DMS53 (cell line): ENCODE results near the gene NINL.
"Not testable (repeated sequence)": the region's sequence is repeated elsewhere in the genome, so short reads cannot be mapped to it uniquely, and the experiment has no call there.

Experiments
- DNase-seq: peaks from one replicate; lab custom pipeline; 2025; lab: John Stamatoyannopoulos, UW

NINL gene

DNA sequence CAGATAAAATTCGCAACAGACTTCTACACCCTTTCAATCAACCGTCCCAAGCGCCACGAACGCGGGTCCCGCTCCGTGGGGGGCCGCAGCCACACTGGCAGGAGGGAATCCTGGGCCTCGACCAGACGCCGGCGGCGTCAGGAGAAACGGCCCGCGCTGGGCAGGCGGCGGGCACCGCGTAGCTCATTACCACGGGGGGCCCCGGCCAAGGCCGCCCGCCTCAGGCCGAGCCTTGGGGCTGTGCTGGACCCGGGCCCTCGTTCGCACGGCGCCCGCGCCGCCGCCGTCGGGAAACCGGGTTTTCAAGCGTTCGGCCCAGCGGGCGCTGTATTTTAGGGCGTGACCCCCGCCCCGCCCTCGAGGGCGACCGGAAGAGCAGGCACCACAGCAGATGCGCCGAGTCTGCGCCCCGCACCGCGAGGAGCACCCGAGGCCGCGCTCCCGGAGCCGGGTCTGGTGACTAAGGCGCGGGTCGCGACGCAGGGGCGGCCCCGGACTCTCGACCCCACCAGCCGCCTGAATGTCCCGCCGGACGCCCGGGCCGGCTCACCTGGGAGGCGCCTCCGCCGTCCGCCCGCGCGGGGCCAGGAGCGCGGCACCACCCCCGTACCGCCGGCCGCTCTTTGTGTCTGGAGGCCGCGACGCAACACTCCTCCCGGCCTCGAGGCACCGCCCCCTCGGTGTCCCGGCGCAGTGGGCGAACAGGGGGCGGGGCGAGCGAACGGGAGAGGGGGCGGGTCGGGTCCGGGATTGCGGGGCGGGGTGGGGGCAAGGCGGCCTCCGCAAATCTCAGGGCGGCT lies at the start of gene NINL:
Gene NINL (minus strand): TSS at position 627 of the 800 bp plus-strand sequence. CDS start 58,944 bp downstream, outside the sequence.
- DNase-seq, result peak; percentile 89

DNA sequence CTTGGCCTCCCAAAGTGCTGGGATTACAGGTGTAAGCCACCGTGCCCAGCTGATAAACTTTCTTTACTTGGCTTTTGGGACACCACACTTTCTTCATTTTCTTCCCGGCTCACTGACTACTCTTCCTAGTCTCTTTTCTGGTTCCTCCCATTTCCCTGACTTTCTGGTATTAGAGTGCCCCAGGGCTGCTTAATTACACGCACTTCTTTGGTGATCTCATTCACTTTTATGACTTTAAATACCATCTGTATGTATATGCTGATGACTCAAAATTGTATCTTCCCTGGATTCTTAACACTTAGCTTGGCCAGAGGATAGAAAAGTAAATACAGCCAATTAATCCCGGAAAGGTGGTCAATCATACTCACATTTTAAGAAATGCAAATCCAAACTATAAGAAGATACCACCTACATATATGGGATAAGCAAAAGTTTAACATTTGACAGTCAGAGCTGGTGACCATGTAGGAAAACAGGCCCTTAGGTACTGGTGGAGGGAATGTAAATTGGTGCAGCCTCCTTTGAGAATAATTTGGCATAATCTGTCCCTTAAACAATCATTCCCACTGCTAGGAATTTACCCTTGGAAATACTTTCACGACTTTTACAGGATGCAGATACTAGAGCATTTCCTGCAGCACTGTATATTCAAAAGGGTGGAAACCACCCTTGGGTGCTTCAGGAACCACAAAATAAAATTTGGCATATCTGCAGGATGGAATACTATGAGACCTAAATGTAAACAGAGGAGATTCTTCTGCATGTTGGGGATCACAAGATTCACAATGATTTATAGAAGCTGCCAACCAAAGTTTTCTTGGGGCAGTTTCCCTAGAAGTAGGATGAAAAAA lies 47.8 kb upstream of the NINL start:
- DNase-seq, result no peak

DNA sequence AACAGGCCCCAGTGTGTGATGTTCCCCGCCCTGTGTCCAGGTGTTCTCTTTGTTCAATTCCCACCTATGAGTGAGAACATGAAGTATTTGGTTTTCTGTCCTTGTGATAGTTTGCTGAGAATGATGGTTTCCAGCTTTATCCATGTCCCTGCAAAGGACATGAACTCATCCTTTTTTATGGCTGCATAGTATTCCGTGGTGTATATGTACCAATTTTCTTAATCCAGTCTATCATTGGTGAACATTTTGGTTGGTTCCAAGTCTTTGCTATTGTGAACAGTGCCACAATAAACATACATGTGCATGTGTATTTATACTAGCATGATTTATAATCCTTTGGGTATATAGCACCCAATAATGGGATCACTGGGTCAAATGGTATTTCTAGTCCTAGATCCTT lies 45.3 kb upstream of the NINL start:
- DNase-seq, result not testable (repeated sequence)

DNA sequence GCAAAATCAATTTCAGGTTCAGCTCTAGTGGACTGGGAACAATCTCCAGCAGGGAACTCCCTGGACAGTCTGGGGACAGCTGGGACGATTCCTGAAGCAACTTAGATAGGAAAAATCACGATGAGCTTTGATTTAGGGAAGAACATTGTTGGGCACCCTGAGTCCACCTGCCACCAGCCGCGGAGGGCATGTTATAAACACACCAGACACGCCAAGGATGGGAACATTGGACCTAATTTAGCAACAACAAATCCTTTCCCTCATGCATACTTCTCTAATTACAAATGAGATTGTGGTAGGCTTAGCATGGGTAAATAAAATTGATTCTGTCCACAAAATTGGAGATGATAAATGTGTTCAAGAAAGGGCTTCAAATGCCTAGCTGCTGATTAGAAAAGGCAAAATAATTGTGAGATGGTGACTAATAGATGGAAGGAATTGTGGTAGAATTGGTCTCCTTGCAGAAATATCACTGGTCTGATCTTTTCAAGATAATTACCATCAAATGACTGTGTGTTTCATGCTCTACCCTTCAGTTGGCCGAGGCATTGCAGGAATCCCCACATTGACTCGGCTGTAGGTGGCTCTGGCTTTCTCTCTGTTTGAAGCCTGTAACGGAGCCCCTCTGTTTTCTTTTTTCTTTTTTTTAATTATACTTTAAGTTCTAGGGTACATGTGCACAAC lies 44.6 kb upstream of the NINL start:
- DNase-seq, result no peak

DNA sequence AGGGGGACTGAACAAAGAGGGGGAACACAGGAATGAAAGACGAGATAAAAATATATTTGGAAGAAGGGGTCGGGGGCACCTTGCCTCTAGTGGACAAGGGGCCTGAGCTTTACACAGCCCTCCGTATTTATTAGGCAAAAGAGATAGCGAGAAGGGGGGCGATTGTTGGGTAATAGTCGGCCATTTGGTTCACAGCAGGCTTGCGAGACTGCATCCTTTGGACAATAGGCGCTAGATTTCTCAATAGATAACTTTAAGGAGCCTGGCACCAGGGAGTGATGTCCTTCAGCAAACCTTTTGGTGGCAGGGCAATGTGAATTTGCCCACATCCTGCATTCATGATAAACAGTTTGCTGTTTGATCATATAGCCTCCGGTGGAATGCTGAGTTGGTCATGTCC lies 41.4 kb upstream of the NINL start:
- DNase-seq, result no peak

DNA sequence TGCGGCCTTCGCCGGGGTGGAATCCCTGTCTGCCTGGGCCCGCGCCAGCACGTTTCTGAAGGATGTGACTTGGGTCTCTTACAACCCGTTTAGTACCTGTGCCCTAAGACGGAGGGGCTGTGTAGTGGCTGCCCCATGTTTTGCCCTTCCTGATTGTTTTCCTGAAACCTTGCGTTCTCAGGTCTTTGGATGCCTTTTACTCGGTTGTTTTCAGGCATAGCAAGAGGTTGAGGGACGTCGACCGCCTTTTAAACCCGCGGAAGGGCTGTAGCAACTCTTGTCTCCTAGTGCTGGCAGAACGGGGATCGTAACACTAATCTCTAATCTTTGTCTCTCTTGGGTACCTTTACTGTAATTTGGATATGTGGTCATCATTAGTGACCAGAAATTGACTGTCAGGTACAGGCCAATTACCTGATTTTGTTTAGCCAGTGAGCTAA lies 39.2 kb upstream of the NINL start:
- no peak for DNase-seq

DNA sequence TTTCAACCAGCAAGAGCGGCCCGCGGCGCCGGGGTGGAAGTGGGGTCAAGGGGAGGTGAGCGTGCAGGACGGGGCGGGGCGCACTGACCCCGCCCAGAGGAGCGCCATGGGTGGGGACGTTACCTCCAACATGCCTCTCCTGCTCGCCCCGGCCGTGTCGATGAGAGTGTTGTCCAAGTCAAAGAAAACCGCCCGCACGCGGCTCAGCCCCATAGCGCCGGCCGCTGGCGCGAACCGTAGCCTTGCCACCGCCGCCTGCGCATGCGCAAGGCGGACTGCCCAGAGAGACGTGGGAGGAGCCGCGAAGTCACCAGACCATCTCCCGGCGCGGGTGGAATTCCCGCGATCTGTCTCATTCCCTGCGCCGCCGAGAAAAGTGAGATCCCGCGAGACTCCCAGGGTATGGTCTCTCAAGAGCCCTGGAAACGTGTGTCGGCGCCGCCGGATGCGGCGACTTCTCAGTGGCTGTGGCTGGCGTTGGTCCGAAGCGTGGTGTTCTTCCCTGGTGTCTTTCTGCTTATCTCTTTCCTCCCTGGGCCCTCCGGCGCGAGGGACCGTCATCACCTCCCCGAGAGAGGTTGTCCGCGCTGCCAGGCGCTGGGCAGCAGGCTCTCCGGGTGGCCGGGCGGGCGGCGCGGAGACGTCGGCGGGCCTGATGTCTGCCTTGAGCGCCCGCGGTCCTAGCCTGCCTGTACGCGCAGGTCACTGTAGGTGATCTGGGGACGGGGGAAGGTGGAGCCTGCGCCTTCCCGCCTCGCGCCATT lies 38.6 kb upstream of the NINL start, which contains the start of gene NANP:
Gene NANP (minus strand): TSS at position 279 of the 764 bp plus-strand sequence. CDS start 66 bp downstream, at position 213.
- DNase-seq, result peak; percentile 99

DNA sequence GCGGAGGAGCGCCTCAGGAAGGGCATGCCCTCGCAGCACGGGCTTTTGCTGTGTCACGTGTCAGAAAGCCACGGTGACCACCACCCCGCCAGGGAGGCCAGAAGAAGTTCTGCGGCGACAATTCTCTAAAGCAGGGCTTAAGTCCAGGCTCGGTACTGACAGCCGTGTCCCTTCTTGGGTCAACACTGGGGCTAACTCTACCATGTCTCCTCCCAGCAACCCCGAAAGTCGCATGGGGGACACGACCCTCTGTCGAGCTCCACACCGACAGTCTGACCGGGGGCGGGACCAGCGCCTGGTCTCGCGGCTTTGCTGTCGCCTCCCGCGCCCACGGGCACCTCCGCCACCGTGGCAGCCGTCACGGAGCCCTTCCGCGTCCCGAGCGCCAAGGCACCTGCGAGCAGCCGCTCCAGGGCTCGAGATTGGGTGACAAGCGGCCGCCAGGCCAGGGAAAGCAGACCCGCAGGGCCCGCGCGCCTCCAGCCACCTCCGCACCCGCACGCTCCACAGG lies 37.9 kb upstream of the NINL start:
- peak; percentile 75 for DNase-seq

DNA sequence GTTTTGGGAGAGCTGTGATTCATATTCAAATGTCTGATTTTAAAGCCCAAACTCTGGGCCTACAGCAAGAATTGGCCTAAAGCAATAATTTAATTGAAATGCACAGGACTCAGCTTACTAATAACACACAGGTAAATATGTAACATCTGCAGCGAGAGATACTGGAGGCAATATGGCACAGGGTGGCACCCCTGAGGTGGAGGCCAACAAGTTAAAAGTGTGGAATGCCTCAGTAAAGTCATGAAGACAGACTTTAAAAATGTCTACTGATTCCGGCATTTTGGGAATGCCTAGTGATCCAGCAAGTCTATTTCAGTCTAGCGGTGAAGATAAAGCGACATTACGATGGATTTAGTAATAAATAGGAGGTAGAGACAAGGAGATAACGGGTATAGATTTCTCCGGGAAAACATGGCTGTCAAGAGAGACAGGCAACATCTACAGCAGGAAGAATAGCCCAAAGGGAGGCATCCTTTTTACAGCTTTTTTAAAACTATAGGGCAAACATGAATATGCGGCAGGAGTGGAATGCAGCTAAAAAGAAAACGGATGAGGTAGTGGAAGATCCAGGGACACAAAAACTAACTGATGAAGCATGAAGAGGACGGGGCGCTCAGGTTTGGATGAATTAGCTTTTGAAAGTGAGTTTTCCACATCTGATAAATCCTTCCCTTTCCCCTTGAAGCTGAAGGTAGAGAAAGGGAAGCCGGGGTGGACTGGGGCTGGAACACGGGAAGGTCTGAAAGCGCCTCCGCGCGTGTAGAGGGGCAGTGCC lies 37.3 kb upstream of the NINL start:
- no peak for DNase-seq

DNA sequence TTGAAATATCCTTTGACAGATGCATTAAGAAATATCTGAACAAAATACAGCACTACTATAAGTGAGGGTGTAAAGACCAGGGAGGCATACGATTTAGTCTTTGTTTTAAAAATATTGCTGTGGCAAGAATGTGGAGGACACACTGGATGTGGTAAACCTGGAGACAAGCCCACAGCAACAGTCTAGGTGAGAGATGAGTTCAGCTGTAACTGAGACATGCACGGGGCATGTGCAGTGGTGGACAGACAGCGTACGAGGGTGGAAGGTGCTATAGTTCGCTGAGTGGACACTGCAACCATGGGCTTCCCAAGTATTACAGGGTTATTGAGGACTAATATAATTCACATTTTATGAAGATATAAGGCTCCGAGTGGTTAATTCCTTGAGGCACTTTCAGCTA lies 36.7 kb upstream of the NINL start:
- no peak for DNase-seq

DNA sequence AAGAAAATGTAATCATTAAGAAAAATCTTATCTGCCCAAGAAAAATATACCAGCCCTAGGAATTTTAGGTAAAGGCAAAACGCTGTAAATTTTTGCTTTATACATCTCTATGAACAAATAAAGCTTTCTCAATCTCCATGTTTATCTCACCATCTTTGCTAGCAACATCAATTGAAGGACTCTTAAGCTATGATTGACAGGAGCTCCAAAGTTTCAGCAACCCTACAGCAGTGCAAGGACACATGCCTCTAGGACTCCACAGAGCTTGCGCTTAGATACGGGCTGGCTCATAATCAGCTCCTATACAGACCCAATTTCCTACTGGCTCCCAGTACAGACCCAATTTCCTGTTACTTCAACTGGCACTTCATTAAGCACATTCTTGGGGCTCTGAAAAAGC lies 34.2 kb upstream of the NINL start:
- no peak for DNase-seq

DNA sequence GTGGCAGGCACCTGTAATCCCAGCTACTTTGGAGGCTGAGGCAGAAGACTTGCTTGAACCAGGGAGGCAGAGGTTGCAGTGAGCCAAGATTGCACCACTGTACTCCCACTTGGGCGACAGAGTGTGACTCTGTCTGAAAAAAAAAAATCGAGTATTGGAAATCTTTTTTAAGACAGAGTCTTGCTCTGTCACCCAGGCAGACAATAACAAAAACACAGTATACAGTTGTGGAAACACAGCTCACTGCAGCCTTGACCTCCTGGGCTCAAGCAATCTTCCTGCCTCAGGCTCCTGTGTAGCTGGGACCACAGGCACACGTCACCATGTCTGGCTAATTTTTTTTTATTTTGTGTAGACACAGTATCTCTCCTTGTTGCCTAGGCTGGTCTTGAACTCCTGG lies 23.4 kb upstream of the NINL start:
- no peak for DNase-seq

DNA sequence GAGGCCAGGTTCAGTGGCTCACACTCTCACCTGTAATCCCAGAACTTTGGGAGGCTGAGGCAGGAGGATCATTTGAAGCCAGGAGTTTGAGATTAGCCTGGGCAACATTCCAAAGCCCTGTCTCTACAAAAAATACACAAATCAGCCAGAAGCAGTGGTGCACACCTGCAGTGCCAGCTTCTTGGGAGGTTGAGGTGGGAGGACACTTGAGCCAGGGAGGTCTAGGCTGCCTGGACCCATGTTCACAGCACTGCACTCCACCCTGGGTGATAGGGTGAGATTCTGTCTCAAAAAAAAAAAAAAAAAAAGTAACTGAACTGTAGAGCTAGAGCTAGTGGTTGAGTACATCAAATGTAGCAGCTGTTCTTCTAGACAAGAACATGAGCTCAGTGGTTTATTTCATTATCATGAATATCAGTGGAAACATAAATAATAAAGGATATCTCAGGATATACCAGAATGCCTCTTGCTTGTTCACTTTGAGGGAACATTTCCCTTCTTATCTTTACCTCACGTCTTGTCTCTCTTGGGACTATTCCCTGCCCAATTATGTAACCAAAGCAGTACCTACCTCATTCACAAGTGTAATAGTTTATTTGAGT lies 20.9 kb upstream of the NINL start:
- DNase-seq, result no peak

DNA sequence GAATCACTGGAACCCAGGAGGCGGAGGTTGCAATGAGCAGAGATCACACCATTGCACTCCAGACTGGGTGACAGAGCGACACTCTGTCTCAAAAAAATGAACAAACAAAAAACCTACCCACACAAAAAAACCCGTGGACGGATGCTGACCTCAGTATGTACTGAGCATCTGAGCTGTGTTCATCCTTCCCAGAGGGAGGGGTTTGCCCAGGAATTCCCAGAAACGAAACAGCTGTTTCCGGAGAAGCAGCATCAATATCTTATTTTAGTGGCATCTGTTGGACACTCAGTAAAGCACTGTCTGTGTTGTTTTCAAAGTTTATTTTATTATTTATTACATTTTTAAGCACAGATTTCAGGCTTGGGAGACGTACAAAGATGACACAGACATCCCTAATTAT lies 19.8 kb upstream of the NINL start:
- no peak for DNase-seq

DNA sequence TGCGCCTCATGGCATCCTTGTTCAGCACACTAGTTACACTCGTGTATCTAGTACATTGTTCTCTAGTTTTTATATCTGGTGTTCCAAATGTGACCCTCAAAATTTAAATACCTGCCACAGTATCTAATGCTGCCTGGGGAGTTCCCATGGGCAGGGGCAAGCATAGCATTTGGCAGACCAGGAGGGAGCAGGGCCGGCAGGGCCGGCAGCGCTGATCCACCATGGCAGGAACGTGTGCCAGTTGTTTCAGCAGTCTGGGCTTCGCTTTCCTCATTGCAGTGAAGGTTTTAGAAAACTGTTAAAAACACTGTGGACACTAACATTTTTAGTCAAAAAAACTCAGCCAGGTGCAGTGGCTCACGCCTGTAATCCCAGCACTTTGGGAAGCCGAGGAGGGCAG lies 19.3 kb upstream of the NINL start:
- DNase-seq, result no peak

DNA sequence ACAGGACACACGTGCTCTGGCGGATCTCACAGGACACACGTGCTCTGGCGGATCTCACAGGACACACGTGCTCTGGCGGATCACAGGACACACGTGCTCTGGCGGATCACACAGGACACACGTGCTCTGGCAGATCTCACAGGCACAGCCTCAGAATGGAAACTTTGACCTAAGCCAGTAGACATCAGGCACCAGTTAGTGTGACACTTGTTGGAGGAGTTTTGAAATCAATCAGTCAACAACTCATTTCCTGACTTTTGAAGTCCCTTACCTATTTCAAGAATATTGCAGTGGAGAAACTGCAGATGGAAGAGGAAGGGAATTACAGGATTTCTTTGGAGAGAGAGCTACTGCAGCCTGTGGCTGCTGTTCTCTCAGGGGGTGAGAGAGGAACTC lies 17.6 kb upstream of the NINL start:
- not testable (repeated sequence) for DNase-seq

DNA sequence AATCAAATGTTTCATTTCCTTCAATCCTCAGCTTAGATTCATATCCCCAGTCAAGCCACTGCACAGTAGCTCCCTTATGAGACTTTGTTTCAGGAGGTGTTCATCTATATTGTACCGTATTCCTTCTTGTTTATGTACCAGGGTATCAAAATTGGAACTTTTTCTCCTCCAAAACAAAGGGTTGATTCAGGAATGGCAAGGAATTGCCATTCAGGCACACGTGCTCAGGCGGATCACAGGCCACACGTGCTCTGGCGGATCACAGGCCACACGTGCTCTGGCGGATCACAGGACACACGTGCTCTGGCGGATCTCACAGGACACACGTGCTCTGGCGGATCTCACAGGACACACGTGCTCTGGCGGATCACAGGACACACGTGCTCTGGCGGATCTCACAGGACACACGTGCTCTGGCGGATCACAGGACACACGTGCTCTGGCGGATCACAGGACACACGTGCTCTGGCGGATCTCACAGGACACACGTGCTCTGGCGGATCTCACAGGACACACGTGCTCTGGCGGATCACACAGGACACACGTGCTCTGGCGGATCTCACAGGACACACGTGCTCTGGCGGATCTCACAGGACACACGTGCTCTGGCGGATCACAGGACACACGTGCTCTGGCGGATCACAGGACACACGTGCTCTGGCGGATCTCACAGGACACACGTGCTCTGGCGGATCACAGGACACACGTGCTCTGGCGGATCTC lies 17.0 kb upstream of the NINL start:
- not testable (repeated sequence) for DNase-seq

DNA sequence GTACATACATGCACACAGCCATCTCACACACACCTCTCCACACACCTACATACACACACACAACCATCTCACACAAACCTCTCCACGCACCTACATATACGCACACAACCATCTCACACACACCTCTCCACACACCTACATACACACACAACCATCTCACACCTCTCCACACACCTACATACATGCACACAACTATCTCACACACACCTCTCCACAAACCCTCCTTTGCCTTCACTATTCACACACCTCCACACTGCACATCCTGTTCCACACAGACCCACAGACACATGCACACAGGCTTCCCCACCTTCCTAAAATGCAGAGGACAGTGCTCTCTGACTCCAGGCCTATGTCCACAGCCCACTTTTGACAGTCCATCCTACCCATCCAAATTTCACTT lies 16.3 kb upstream of the NINL start:
- DNase-seq, result no peak

DNA sequence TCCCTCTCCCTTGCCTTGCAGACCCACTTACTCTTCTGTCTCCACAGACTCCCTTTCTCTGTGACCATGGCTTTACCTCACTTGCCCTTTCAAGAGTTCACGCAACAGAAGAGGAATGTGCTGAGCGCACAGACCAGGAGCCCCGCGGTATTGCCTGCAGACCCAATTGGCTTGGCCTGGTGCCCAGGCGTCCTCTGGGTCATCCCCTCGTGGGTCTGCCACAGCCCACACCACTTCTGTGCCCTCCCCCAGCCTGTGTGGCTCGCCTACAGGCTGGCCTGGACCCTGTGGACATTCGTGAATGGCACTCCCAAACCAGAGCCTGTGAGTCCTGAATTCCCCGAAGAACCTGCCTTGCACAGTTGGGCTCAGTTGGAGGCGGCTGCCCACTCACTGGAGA lies 15.3 kb upstream of the NINL start:
- DNase-seq, result no peak
